Thoracic aorta (tissue), 2 donors: ENCODE results near the gene SLIT2. TPM values are rescaled to one million over a fixed set of nuclear protein-coding genes. Genes with fewer than 3 reads are reported as not detected.

ENCODE experiments used
- ATAC-seq: fragments of 150-250 bp; one replicate; pipeline ENCODE4 v1.8.0; 2017; ENCODE audit warnings: low read depth; ENCODE audit not compliant: insufficient number of reproducible peaks, low FRiP score
- DNase-seq: peaks from one replicate; pipeline ENCODE4 v3.0.0-alpha.2; 2020; ENCODE audit warnings: low spot score
- H3K27ac ChIP-seq, 2 donors: fragments of 200-600 bp; sonication (generic); 1 replicate in 1 of 2; 2 replicates in 1 of 2; pipeline ENCODE4 v1.5.1; 2016; ENCODE audit warnings: mild to moderate bottlenecking in 2 of 2, moderate library complexity in 2 of 2
- H3K27me3 ChIP-seq: fragments of 200-600 bp; sonication (generic); replicated peaks from 2 replicates; pipeline ENCODE4 v1.6.0; 2016; ENCODE audit warnings: mild to moderate bottlenecking; ENCODE audit not compliant: insufficient read depth
- H3K36me3 ChIP-seq: fragments of 200-600 bp; sonication (generic); one replicate; pipeline ENCODE4 v1.5.1; 2016
- H3K4me1 ChIP-seq, 2 donors: fragments of 200-600 bp; sonication (generic); 1 replicate in 1 of 2; 2 replicates in 1 of 2; pipeline versions ENCODE4 v1.5.1 to v1.6.0; 2016; ENCODE audit warnings: low read depth in 2 of 2, mild to moderate bottlenecking in 1 of 2; ENCODE audit not compliant: control insufficient read depth in 1 of 2
- H3K4me3 ChIP-seq: fragments of 200-600 bp; sonication (generic); 2 replicates; pipeline ENCODE4 v1.5.1; 2016; ENCODE audit warnings: mild to moderate bottlenecking
- H3K9me3 ChIP-seq: fragments of 200-600 bp; sonication (generic); 2 replicates; pipeline ENCODE4 v1.5.1; 2016
- total RNA-seq, 2 donors: library from RNA; depleted of rRNA; stranded (reverse); fragments of >200 nt; gene quantifications; one replicate each; pipeline versions ENCODE4 v1.1.0 to v1.2.3, GENCODE V29; 2016
- TF ChIP-seq, protein P1 (sequence below): fragments of 200-600 bp; sonication (generic); IDR thresholded peaks from one replicate; pipeline ENCODE4 v1.5.1; 2019; ENCODE audit warnings: antibody characterized with exemption

The SLIT2 gene
- total RNA-seq, 2 donors from 2014 or later: 30.3 to 71.1 TPM

DNA sequence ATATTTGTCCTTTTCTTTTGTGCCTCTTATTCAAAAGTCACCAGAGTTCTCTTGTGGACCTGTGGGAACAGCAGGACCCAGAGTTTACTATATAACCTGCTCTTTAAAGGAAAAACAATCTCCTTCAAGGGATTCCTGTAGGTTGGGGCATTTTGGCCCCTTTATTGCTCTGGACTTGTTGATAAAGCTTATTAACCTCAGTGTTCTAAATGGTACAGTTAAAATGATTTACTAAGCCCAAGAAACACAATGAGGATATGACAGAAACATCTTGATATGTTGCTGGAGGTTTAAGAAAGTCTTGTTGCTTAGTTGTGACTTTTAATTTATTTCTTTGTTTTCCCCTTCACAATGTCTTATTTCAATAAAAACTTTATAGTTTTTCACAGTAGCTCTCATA, 46.8 kb downstream of the SLIT2 start:
- Histone ChIP-seq H3K36me3 (no peaks in the 10 kb centered on the region), H3K27ac (no peak overlapping the region), H3K4me3 (no peak overlapping the region), H3K27me3 (no peaks in the 10 kb centered on the region), H3K4me1 (peaks cover 7 to 8% of the 10 kb centered on the region in 2 donors), H3K9me3 (no peaks in the 10 kb centered on the region)
- ATAC-seq (no peak), DNase-seq (no peak)
- TF ChIP-seq, protein P1, sequence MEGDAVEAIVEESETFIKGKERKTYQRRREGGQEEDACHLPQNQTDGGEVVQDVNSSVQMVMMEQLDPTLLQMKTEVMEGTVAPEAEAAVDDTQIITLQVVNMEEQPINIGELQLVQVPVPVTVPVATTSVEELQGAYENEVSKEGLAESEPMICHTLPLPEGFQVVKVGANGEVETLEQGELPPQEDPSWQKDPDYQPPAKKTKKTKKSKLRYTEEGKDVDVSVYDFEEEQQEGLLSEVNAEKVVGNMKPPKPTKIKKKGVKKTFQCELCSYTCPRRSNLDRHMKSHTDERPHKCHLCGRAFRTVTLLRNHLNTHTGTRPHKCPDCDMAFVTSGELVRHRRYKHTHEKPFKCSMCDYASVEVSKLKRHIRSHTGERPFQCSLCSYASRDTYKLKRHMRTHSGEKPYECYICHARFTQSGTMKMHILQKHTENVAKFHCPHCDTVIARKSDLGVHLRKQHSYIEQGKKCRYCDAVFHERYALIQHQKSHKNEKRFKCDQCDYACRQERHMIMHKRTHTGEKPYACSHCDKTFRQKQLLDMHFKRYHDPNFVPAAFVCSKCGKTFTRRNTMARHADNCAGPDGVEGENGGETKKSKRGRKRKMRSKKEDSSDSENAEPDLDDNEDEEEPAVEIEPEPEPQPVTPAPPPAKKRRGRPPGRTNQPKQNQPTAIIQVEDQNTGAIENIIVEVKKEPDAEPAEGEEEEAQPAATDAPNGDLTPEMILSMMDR: no peak

DNA sequence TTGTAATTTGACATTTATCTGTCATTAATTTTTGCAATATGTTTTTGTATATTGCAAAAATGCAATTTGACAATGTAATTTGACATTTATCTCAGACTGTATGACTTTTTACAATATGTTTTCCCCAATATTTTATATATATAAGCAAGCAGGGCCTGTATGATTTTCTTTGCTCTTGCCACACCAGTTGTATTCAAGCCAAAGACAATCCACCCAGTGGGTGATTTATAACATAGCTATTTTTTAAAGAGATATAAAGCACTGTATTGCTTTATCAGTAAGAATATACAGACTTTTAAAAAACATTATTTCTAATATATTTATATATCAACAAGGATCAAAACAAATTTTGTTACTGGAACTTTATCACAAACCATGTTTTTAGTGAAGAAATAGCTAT, 47.3 kb downstream of the SLIT2 start:
- H3K36me3 ChIP-seq: no peaks in the 10 kb centered on the region
- DNase-seq (no peak), ATAC-seq (no peak)
- H3K4me3 ChIP-seq: no peak overlapping the region
- no peak overlapping the region for H3K27ac ChIP-seq
- no peaks in the 10 kb centered on the region for H3K27me3 ChIP-seq
- peaks cover 7 to 8% of the 10 kb centered on the region in 2 donors for H3K4me1 ChIP-seq
- TF ChIP-seq, protein P1: no peak
- no peaks in the 10 kb centered on the region for H3K9me3 ChIP-seq

GRCh38 chr4:20299515-20299914, 47.8 kb downstream of the SLIT2 start:
- Histone ChIP-seq H3K9me3 (no peaks in the 10 kb centered on the region), H3K36me3 (no peaks in the 10 kb centered on the region), H3K4me3 (peak overlapping the region; percentile 11), H3K4me1 (peaks cover 7 to 8% of the 10 kb centered on the region in 2 donors), H3K27ac (no peak overlapping the region), H3K27me3 (no peaks in the 10 kb centered on the region)
- DNase-seq (no peak), ATAC-seq (no peak)
- TF ChIP-seq, protein P1: no peak

DNA sequence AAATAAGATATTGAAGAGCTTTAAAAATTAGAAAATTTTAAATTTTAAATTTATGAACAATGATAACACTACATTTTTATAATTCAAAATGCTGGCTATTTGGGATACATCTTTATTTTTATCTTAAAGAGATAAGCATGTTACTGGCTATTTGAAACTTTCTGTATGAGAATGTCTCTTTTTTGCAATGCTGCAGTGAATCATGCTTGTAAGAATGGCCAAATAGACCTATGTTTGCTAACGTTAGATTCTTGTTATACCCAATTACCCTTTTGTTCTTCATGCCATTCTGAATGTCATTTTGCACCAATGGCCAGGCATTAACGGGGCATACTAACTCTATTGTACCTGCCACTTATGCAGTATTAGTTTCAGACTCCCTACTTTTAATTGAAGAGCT, 49.5 kb downstream of the SLIT2 start:
- Histone ChIP-seq H3K36me3 (no peaks in the 10 kb centered on the region), H3K27ac (no peak overlapping the region), H3K4me3 (no peak overlapping the region), H3K27me3 (no peaks in the 10 kb centered on the region), H3K9me3 (no peaks in the 10 kb centered on the region), H3K4me1 (peaks cover 7 to 8% of the 10 kb centered on the region in 2 donors)
- DNase-seq (no peak), ATAC-seq (no peak)
- TF ChIP-seq, protein P1: no peak
